HG03139 (cell line): ENCODE measurements around the gene CCRL2.
"Not testable (repeated sequence)": the region's sequence is repeated elsewhere in the genome, so short reads cannot be mapped to it uniquely, and the experiment has no call there.

Experiments
- ATAC-seq: cut with Tn5 transposase; IDR thresholded peaks from one replicate; pipeline ENCODE4 v1.9.1; 2021; ENCODE audit not compliant: unreplicated experiment

Gene CCRL2

DNA sequence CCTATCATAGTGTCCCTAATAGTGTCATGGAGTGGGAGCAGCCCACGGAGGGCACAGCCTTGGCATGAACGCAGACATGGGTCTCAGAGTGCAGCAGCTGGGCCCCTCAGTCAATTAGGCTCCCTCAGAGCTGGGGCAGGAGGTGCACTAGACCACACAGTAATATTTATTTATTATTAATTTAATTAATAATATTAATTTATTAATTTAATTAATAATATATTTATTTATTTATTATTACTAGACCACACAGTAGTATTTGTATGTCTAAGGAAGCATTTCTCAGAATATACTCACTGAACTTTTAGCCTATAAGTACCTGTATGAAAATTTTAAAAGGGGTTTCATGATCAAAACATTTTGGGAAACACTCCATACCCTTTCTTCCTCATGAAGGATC, 5.5 kb upstream of the CCRL2 start:
- no peak for ATAC-seq

DNA sequence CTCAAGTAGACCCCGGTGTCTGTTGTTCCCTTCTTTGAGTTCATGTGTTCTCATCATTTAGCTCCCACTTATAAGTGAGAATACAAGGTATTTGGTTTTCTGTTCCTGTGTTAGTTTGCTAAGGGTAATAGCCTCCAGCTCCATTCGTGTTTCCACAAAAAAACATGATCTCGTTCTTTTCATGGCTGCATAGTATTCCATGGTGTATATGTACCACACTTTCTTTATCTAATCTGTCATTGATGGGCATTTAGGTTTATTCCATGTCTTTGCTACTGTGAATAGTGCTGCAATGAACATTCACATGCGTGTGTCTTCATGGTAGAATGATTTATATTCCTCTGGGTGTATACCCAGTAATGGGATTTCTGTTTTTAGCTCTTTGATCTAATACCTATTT, 4.2 kb upstream of the CCRL2 start:
- ATAC-seq = not testable (repeated sequence)

DNA sequence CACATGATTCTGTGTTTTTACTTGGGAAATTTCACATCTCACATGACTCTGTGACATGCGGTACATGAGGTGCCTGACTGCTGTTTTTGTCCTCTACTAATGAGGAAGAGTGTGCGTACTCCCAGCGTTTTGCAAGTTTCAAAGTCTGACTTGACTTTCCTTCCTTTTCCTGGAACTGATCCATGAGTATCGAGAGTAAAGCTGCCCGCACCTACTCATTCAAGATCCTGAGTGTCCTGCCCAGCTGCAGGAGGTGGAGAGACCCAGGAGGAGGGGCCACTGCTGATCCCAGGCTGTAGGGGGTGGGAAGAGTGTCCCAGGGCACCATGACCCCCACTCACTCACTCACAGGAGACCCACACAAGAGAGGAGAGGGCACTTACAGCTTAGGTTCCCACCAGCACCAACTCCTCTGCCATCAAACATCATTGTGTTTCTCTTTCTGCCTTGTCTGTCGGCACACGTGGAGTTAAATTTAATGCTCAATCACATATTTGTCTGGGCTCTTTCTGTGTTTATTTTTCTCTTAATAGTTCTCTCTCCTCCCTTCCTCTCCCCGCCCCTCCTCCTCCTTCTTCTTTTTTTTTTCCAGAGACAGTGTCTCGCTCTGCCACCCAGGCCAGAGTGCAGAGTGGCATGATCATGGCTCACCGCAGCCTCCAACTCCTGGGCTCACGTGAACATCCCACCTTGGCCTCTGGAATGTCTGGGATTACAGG, 1.6 kb upstream of the CCRL2 start:
- ATAC-seq = no peak

DNA sequence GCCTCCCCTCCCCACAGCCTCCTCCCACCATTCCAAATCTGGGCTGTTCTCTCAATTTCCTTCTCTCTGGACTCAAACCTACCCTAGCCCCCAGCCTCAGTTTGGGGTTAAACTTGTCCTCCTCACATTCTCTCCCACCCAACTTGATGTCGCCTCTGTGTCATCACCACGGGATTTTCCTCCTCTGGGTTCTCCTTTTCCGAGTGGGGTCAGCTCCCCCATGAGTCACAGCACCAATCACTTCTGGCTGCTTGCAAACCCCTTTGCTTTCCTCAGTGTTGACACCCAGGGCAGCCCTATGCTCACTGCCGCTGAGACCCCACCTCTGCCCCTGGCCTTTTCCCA, 644 bp upstream of the CCRL2 start:
- no peak for ATAC-seq

DNA sequence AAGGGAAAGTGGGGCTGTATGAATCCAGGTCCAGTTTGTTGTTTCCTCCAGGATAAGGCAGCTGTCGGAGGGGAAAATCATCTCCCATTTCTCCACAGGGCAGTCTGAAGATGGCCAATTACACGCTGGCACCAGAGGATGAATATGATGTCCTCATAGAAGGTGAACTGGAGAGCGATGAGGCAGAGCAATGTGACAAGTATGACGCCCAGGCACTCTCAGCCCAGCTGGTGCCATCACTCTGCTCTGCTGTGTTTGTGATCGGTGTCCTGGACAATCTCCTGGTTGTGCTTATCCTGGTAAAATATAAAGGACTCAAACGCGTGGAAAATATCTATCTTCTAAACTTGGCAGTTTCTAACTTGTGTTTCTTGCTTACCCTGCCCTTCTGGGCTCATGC, 911 bp downstream of the CCRL2 start:
- no peak for ATAC-seq

DNA sequence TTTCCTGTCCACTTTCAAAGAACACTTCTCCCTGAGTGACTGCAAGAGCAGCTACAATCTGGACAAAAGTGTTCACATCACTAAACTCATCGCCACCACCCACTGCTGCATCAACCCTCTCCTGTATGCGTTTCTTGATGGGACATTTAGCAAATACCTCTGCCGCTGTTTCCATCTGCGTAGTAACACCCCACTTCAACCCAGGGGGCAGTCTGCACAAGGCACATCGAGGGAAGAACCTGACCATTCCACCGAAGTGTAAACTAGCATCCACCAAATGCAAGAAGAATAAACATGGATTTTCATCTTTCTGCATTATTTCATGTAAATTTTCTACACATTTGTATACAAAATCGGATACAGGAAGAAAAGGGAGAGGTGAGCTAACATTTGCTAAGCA, 1.8 kb downstream of the CCRL2 start:
- no peak for ATAC-seq

DNA sequence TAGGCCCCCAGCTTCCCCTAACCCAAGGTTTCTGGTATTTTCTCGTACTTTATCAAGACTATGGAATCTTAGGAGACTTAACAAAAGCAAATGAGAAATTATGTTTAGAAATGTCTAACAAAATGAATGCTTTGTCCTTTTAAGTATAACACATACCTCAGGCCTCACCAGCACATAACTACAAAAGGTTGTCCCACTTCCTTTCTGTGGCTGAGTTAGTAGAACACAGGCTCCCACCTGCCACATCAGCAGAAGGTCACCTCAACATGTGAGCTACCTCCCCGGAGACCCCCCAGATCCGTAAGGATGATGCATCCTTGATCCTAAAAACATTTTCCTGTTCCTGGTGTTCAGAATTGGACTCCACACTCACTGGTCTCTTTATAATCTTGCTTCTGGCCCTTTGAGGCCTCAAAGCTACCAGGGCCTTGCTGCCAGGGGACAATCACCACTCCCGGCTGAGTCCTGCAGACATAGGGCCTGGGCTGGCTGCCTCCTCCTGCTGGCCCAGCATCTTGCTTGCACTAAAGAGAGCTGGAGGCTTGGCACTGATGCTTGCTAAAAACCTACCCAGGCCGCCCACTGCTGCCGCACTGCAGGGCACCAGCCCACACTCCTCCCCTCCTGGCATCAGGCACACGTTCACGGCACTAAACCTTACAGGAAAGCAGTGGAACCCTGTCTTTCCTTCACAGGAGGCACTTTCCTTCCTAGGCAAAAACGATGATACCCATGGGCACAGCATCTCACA, 2.9 kb downstream of the CCRL2 start:
- no peak for ATAC-seq

DNA sequence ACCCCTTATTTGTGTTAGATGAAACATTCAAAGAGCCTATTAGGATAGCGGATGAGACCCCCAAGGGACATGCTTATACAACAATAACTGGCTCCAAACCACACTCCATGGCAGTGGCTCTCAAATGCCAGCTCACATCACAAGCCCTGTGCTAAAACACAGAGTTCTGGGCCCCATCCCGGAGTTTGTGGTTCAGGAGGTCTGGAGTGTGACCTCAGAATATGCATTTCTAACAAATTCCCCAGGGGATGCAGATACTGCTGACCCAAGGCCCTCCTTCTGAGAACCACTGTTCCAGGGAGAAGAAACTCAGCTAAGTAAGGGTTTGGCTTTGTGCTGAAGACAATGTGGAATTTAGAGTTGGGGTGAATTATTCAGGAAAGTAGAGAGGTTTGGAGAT, 3.6 kb downstream of the CCRL2 start:
- no peak for ATAC-seq

DNA sequence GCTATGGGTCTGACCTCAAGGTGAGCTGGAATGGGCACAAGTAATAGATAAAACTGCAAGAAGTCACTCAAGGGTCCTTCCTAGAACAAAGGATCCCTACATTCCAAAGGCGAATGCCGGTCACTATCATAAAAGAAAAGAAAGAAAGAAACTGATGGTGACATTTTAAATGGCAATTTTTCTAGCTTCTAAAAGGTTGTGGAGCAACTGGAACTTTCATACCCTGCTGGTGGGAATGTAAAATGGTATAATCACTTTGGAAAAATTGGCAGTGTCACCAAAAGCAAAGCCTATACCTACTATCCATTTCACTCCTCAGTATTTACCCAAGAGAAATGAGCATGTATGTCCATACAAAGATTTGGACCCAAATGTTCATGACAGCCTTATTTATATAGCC, 4.2 kb downstream of the CCRL2 start:
- no peak for ATAC-seq

DNA sequence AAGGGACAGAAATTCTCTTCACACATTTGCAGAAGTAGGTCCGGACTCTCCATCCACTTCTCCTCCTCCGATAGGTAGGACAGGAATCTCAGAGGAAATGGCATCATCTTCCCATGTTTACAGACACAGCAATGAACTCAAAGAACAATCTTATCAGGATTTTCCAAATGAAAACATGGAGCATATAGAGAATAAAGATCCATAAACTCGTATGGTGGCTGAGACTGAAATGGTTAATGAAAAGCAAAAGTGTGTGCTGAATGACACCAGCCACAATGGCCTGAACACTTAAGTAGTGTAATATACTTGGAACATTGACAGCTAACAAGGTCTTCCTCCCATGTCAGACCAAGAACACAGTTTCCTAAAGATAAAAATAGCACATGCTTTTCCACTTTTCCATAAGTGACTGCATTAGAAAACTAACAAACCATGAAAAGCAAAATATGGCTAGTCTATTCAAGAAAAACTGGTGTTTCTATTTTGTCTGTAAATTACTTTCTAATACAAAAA, 5.8 kb downstream of the CCRL2 start:
- ATAC-seq = no peak

DNA sequence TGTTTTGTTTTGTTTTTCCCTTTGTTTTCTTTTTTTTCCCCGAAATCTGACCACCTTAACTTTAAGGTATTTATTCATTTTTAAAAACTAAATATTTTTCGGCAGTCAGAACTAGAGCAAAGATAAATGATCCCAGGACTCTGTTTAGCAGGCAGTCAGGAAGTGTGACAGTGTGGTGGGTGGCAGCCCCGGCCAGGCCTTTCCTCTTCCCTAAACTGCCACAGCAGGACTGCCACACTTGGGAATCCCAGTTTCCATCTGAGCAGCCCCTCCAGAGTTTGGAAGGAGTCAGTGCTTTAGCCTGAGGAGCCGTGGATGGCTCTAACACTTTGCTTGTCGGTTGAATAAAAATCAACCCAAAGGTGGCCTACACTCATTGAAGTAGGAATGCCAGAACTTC, 6.9 kb downstream of the CCRL2 start:
- ATAC-seq = no peak

DNA sequence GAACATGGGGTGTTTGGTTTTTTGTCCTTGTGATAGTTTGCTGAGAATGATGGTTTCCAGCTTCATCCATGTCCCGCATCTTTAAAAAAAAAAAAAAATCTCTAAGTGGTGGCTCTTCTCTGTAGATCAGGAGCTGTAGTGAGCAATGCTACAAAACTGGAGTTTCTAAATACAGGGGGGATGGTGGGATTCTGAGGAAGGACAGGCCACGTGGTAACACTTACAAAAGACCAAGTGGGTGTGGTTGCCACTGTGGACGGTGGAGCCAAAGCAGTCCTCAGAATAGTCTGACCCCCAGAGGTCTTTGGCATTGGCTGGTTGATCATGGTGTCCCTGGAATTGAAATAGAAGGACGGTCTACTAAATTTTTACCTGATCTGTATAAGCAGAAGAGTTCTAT, 7.7 kb downstream of the CCRL2 start:
- ATAC-seq = no peak

DNA sequence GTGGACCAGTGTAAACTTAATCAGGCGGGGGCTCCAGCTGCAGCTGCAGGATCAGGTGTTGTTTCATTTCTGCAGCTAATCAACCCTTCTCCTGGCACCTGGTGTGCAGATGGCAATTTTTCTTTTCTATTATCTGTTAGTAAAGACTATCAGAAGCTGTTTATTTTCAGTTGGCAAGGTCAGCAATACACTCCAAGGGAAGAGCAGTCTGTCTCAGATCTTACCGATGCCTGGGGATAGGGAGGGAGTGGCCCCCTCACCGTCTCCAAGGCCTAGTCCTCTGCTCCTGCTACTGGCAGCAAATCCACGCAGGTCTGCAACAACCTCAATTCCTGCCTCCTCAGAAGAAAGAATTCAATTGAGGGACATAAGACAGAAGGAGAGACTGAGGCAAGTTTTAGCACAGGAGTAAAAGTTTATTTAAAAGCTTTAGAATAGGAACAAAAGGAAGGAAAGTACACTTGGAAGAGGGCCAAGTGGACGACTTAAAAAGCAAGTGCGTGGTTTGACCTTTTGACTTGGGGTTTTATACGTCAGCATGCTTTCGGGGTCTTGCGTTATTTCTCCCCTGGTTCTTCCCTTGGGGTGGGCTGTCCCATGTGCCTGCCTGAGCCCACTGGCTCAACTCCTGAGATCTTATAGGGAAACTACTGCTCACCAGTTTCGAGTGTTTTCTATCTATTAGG, 9.2 kb downstream of the CCRL2 start:
- no peak for ATAC-seq

DNA sequence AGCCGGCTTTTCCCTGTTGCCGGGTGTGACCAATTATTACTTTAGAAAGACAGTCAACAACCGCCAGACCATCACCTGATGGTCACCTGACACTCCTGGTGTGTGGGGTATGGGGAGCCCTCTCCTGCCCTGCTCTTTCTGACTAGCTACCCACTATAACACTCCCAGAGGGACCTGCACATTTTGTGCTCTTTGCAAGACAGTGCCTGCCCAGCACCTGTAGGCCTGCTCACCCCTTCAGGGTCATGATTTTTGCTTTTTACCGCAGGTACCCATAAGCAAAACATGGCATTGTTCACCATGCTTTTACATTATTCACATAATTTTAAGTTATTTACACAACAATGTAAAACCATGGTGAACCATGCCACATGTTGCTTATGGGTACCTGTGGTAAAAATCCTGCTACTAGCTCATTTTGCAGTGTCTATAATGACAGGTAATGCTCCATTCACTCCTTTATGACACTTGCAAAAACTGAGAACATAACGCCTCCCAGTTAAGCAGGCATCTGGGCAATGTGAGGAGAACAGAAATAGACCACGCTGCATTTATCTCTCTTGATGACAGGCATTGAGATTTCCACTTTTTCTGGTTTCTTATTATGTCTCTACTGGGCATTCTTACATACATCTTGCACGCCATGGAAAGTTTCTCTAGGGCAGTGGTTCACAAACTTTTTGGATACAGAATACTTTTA, 9.9 kb downstream of the CCRL2 start:
- no peak for ATAC-seq

DNA sequence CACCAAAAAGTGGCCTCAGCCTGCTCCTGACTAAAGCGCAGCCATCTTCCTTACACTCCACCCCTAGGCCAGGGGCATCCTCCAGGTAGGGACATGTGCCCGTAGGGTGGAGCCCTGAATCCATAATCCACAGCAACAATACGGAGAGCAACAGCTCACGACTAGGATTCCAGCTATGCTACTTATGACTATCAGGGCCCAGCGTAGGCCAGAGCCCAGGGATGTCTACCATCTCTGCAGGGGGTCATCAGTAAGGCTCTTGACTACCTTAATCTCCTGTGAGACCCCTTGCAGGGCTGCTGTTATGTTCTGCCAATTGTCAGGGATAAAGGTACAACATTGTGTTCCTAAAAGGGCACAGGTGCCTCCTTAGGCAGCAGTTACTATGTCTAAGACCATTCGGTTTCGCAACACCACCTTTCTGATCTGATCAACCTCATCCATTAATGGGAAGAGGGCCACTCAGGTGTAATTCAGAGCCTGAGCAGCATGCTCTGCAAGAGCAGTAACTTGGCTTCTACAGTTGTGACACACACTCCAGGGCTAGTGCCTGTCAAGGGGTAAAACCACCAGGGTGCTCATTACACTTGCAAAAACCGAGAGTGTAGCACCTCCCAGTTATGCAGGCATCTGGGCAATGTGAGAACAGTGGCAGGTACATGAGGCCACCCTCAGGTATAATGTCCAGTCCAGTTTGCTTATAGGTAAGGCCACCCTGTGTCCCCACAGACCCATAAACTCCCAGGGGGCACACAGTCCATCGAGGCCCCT, 11.0 kb downstream of the CCRL2 start:
- no peak for ATAC-seq

DNA sequence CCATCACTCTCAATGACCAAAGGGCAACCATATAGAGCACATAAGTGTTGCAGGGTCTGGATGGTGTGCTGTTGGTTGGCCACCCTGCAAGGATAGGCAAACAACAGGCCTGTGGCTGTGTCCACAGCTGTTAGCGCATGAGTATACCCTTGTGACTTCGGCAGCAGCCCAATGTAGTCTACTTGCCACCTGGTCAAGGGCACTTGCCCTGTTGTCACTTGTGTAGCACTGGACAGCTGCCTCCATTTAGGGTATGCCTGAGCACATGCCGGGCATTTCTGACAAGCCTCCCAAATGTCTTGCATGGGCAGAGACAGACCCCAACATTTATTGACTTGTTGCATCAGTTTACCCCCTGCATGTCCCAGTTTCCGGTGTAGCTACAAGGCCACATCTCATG, 12.8 kb downstream of the CCRL2 start:
- ATAC-seq = no peak

DNA sequence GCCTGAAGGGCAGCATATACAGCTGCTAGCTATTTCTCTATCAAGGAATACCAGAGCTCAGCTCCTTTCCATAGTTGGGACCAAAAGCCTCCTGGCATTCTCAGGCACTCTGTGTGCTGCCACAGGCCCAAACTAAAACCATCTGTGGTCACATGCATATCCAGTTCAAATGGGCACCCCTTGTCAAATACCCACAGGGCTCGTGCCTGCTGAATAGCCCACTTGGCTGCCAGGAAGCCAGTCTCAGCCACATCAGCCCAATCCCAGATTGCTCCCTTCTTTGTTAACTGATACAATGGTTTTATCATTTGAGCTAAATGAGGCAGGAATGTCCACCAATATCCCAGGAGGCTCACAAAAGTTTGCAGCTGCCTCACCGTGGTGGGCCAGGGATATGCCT, 13.9 kb downstream of the CCRL2 start:
- ATAC-seq = no peak

DNA sequence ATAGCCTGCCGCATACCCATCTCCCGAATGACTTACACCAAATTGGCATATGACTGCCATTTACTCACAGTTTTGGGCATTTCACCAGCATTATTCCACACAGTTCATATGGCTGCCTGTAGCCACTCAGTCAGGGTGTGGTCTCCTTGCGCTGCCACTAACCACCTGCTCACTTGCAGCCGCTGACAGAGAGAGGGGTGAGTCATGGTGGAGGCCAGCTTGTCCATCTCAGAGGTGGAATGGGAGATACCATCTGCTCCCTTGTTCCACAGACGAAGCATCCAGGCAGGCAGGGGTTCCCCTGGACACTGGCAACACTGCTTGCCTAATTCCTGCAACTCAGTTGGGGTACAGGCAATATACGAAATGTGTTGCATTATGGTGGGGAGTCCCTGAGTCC, 15.6 kb downstream of the CCRL2 start:
- ATAC-seq = no peak

DNA sequence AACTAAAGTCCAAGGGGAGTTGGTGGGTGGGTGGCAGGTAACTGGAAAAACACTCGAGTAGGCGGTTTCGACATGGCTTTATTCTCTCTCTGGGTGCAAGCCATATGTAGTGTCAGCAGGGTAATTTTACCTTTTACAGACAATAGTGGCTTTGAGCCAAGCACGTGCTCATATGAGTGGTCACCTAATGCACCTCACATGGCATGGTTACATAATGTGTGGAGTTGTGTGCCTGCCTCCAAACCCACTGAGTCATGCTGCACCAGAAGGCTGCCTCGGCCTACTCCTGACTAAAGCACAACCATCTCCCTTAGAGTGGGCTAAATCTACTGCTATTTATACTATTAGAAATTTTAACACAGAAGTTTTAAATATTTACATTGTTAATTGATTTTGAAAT, 16.5 kb downstream of the CCRL2 start:
- no peak for ATAC-seq

DNA sequence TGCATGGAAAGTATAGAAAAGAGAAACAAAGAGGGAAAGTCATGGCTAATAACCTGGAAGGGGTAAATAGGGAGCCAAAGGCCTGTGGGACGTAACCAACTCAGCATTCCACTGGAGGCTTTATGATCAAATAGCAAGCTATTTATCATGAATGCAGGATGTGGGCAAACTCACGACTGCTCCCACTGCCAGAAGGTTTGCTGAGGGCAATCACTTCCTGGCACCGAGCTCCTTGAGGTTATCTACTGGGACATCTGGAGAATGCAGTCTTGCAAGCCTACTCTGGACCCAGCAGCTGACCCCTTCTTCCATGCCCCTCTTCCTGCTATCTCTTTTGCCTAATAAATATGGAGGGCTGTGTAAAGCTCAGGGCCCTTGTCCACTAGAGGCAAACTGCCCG, 19.4 kb downstream of the CCRL2 start:
- ATAC-seq = not testable (repeated sequence)

DNA sequence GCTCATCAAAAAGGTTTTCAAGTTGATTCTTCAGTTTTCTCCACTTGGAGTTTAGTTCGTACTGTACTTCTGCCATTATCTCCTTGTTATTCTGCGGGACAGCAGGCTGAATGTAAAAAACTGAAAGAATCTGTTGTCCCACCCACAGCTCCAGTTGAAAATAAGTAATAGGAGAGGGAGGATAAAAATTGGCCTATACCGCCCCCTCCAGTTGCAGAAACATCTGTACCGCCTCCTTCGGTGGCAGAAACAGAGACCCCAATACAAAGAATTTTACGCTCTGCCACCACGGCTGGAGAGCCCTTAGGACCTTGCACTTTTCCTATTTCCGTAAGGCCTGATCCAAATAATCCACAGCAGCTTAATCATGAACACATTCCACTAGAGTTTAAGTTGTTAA, 20.3 kb downstream of the CCRL2 start:
- ATAC-seq = not testable (repeated sequence)
